Forelimb muscle (tissue), 1 donor: ENCODE data around the gene LPGAT1. TPM values are rescaled to one million over a fixed set of nuclear protein-coding genes. Genes with fewer than 3 reads are reported as not detected.

Experiments
- DNase-seq: peaks from one replicate; pipeline ENCODE4 v3.0.0-alpha.2; 2013; ENCODE audit warnings: low read depth
- polyA plus RNA-seq: library from polyadenylated mRNA; unstranded; fragments of 120-200 nt; gene quantifications from one replicate; pipeline ENCODE4 v1.2.1, GENCODE V29; 2013; ENCODE audit not compliant: insufficient read length

LPGAT1 gene
- polyA plus RNA-seq, 1 donor, result 16.3 TPM

- no peak for DNase-seq
Observed at GRCh38 chr1:211828584-211829342, 1.8 kb downstream of the LPGAT1 start.

- no peak for DNase-seq
Observed at GRCh38 chr1:211827051-211827450, 3.5 kb downstream of the LPGAT1 start.

GRCh38 chr1:211825980-211826379, 4.6 kb downstream of the LPGAT1 start:
- no peak for DNase-seq

GRCh38 chr1:211822677-211823407, 7.7 kb downstream of the LPGAT1 start:
- no peak for DNase-seq

GRCh38 chr1:211816586-211816985, 14.0 kb downstream of the LPGAT1 start:
- DNase-seq, result no peak

GRCh38 chr1:211814313-211814712, 16.2 kb downstream of the LPGAT1 start:
- no peak for DNase-seq

- DNase-seq, result no peak
Observed at GRCh38 chr1:211813590-211813989, 17.0 kb downstream of the LPGAT1 start.

- no peak for DNase-seq
Observed at GRCh38 chr1:211812584-211812983, 18.0 kb downstream of the LPGAT1 start.

GRCh38 chr1:211811848-211812247, 18.7 kb downstream of the LPGAT1 start:
- DNase-seq, result no peak

- DNase-seq, result no peak
Observed at GRCh38 chr1:211811126-211811525, 19.4 kb downstream of the LPGAT1 start.

GRCh38 chr1:211808475-211808874, 22.1 kb downstream of the LPGAT1 start:
- no peak for DNase-seq

- no peak for DNase-seq
Observed at GRCh38 chr1:211804915-211805314, 25.6 kb downstream of the LPGAT1 start.

GRCh38 chr1:211800925-211801607, 29.5 kb downstream of the LPGAT1 start:
- DNase-seq, result no peak

GRCh38 chr1:211797994-211798393, 32.6 kb downstream of the LPGAT1 start:
- no peak for DNase-seq

- no peak for DNase-seq
Observed at GRCh38 chr1:211791979-211792378, 38.6 kb downstream of the LPGAT1 start.

- no peak for DNase-seq
Observed at GRCh38 chr1:211789641-211790464, 40.7 kb downstream of the LPGAT1 start.

- no peak for DNase-seq
Observed at GRCh38 chr1:211788626-211789025, 41.9 kb downstream of the LPGAT1 start.

- no peak for DNase-seq
Observed at GRCh38 chr1:211783897-211784296, 46.7 kb downstream of the LPGAT1 start.

GRCh38 chr1:211783266-211783665, 47.3 kb downstream of the LPGAT1 start:
- no peak for DNase-seq

- no peak for DNase-seq
Observed at GRCh38 chr1:211781260-211781659, 49.3 kb downstream of the LPGAT1 start.

- no peak for DNase-seq
Observed at GRCh38 chr1:211775170-211775569, 55.4 kb downstream of the LPGAT1 start.

GRCh38 chr1:211764701-211765100, 65.9 kb downstream of the LPGAT1 start:
- DNase-seq, result no peak
